Naive thymus-derived CD8-positive, alpha-beta T cell (primary cell): ENCODE measurements around the gene NKX6-1. TPM values are rescaled to one million over a fixed set of nuclear protein-coding genes. Genes with fewer than 3 reads are reported as not detected.

Source experiments
- ATAC-seq, 2 donors: fragments of 150-1000 bp; cut with Tn5 transposase in 1 of 2; sonication (Bioruptor Pico), chemical (Tn5 transposase) in 1 of 2; 1 replicate in 1 of 2; 2 replicates in 1 of 2; pipeline ENCODE4 v1.10.0; 2021; ENCODE audit warnings: mild to moderate bottlenecking in 2 of 2, moderate library complexity in 2 of 2
- POLR2A ChIA-PET: fragments of 350-600 bp; sonication (Branson Sonifier 250); formaldehyde crosslinking; loops from one replicate; lab custom pipeline; 2021; ENCODE audit warnings: antibody characterized with exemption; lab: Charles Lee
- DNase-seq, 10 donors: peaks; one replicate each; pipeline versions ENCODE4 v3.0.0 to v3.0.0-alpha.2; 2020 to 2022
- H3K27ac Mint-ChIP-seq, 10 donors: one replicate each; pipeline ENCODE4 v1.8.0; 2020 to 2022; ENCODE audit warnings: mild to moderate bottlenecking in 10 of 10, mixed read lengths in 10 of 10, moderate library complexity in 4 of 10, inconsistent platforms in 1 of 10
- H3K27me3 Mint-ChIP-seq, 5 donors: one replicate each; pipeline ENCODE4 v1.8.0; 2021 to 2022; ENCODE audit warnings: mixed read lengths in 5 of 5
- H3K36me3 Mint-ChIP-seq, 3 donors: one replicate each; pipeline ENCODE4 v1.8.0; 2020 to 2022; ENCODE audit warnings: mixed read lengths in 3 of 3, mild to moderate bottlenecking in 2 of 3, inconsistent platforms in 1 of 3
- H3K4me1 Mint-ChIP-seq, 4 donors: one replicate each; pipeline ENCODE4 v1.8.0; 2021 to 2022; ENCODE audit warnings: mixed read lengths in 4 of 4
- H3K4me3 Mint-ChIP-seq, 10 donors: one replicate each; pipeline ENCODE4 v1.8.0; 2020 to 2022; ENCODE audit warnings: mild to moderate bottlenecking in 10 of 10, mixed read lengths in 10 of 10, moderate library complexity in 6 of 10, inconsistent platforms in 1 of 10
- H3K9me3 Mint-ChIP-seq, 9 donors: one replicate each; pipeline ENCODE4 v1.8.0; 2020 to 2022; ENCODE audit warnings: mixed read lengths in 9 of 9, mild to moderate bottlenecking in 3 of 9, inconsistent platforms in 1 of 9, moderate library complexity in 1 of 9
- polyA plus RNA-seq, 3 donors: library from polyadenylated mRNA; unstranded; fragments of 300-500 nt; fragmentation: Illumina TruSeq; gene quantifications; one replicate each; pipeline ENCODE4 v1.2.3, GENCODE V29; 2021
- total RNA-seq, 8 experiments: library from RNA in 2 of 8; stranded (reverse) in 2 of 8; gene quantifications; one replicate each; pipeline ENCODE4 v1.2.3 and lab custom pipeline; 2021 to 2026

NKX6-1 gene
- total RNA-seq (not detected), polyA plus RNA-seq (not detected), total RNA-seq (lab: John Stamatoyannopoulos, UW) (0 to 0.17 (median 0) reads per million in 6 experiments)

DNA sequence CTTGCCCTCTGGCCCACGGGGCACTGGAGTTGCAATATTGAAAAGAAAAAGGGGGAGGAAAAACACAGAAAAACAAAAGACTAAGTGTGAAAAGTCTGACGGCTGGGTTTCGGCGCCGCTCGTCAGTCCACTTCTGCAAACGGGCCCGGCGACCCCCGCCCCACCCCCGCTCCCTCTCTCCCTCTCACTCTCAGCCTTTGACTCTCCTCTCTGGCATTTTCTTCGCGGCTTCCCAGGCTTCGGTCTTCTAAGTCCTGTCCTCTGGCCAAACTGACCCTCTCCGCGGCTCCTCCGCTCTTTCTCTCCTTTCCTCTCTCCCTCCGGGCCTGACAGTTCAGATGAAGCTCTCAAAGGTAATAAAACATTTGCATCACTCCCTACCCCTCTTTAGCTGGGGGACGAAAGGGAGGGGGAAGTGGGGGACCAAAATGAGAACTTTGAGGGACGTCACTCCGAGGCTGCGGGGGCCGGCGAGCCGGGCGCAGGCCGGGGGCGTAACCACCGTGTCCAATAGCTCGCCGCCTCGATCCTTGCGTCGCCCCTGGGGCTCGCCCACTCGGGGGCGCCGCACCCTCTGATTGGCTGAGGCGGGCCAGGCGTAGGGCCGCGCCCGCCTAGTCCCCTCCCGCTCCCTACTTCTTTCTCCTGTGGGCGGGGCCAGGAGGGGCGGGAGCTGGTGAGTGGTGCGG lies at the start of gene NKX6-1:
Gene NKX6-1, minus strand, starts transcription at position 358 of the 689 bp plus-strand sequence. CDS start 1,064 bp downstream, outside the sequence.
- no peak for DNase-seq
- POLR2A ChIA-PET: no interaction called here
- H3K27me3 Mint-ChIP-seq: peaks cover 65 to 92% (median 79%) of the 10 kb centered on the region in 5 donors

DNA sequence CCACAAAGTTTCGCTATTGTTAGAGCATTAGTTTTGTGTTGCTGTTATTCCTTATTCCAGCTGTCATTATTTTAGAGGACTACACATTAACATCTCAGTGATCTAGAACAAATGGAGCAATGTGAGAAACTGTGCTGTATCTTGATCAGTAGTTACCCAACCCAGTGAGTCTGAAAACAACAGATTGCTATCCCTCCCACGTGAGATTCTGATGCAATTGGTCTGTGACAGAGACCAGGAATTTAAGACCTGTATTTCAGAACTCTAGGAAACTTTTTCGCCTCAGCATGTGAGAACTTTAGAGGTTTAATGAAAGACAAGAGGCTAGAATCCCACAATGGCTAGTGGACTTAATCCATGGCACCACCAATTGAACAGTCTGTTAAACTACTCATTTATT lies 48.1 kb upstream of the NKX6-1 start:
- POLR2A ChIA-PET: no interaction called here
- no peaks in the 10 kb centered on the region for H3K36me3 Mint-ChIP-seq
- no peak overlapping the region for H3K27ac Mint-ChIP-seq
- ATAC-seq (no peak), DNase-seq (no peak)
- no peak overlapping the region for H3K4me3 Mint-ChIP-seq
- no peaks in the 10 kb centered on the region for H3K4me1 Mint-ChIP-seq
- peaks cover 0 to under 1% (median 0%) of the 10 kb centered on the region in 9 donors for H3K9me3 Mint-ChIP-seq
- H3K27me3 Mint-ChIP-seq: peaks cover 2 to 39% (median 21%) of the 10 kb centered on the region in 5 donors

More for the DNA sequence above, at the start of gene NKX6-1:
- no peak for ATAC-seq
- Mint-ChIP-seq H3K9me3 (peaks cover 0 to 62% (median 19%) of the 10 kb centered on the region in 9 donors), H3K27ac (peak within 1 kb of the TSS in 5 of 10 donors; percentile 31 to 75 (median 53)), H3K4me3 (peak within 1 kb of the TSS; percentile 73 to 90 (median 84)), H3K4me1 (peaks cover 11 to 38% (median 27%) of the 10 kb centered on the region in 4 donors), H3K36me3 (peaks cover 10 to 29% (median 20%) of the 10 kb centered on the region in 3 donors)

DNA sequence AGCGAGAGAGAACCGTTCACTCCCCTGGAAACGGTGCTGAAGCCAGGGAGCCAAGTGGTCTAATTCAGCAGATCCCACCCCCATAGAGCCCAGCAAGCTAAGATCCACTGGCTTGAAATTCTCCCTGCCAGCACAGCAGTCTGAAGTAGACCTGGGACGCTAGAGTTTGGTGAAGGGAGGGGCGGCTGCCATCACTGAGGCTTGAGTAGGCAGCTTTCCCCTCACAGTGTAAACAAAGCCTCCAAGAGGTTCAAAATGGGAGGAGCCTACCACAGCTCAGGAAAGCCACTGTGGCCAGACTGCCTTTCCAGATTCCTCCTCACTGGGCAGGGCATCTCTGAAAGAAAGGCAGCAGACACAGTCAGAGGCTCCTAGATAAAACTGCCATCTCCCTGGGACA lies 46.0 kb upstream of the NKX6-1 start:
- H3K36me3 Mint-ChIP-seq: no peaks in the 10 kb centered on the region
- DNase-seq: no peak
- no peak for ATAC-seq

DNA sequence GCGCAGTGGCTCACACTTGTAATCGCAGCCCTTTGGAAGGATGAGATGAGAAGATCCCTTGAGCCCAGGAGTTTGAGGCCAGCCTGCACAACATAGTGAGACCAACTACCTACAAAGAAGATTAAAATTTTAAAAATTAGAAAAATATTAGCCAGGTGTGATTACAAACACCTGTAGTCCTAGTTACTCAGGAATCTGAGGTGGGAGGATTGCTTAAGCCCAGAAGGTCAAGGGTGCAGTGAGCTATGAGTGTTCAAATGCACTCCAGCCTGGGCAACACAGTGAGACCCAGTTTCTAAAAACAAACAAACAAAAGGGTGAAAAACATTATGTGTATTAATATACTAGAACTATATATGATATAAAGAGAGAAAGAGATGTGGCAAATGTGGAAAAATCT lies 36.8 kb upstream of the NKX6-1 start:
- POLR2A ChIA-PET: no interaction called here
- Mint-ChIP-seq H3K27me3 (peaks cover 8 to 17% (median 16%) of the 10 kb centered on the region in 5 donors), H3K36me3 (no peaks in the 10 kb centered on the region), H3K4me3 (no peak overlapping the region), H3K9me3 (peaks cover 0 to 6% (median 0%) of the 10 kb centered on the region in 9 donors), H3K4me1 (no peaks in the 10 kb centered on the region), H3K27ac (no peak overlapping the region)
- no peak for DNase-seq
- ATAC-seq: no peak

More for the DNA sequence above, 46.0 kb upstream of the NKX6-1 start:
- POLR2A ChIA-PET: no interaction called here
- Mint-ChIP-seq H3K4me1 (no peaks in the 10 kb centered on the region), H3K27me3 (peaks cover 2 to 39% (median 21%) of the 10 kb centered on the region in 5 donors), H3K27ac (no peak overlapping the region), H3K9me3 (peaks cover 0 to 3% (median 0%) of the 10 kb centered on the region in 9 donors), H3K4me3 (no peak overlapping the region)

DNA sequence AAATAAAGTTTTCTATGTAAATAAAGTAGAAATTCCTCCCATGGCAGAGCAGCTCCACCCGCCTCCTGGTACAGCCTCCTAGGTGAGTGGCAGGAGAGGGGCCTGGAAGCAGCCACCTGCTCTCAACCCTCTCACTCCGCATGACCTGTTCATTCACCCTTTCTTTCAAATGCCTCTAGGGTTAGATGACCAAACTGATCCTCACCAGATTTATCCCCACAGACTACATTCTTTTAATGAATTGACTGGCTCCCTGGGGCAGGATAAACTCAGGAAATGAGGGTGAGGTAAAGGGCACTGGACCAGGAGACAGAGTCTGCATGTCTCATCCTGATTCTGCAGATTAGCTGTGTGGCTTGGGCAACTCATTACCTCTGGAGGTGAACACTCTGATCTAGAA lies 32.6 kb upstream of the NKX6-1 start:
- POLR2A ChIA-PET: no interaction called here
- no peaks in the 10 kb centered on the region for H3K36me3 Mint-ChIP-seq
- no peak overlapping the region for H3K27ac Mint-ChIP-seq
- ATAC-seq (no peak), DNase-seq (no peak)
- H3K27me3 Mint-ChIP-seq: peaks cover 5 to 31% (median 19%) of the 10 kb centered on the region in 5 donors
- H3K4me1 Mint-ChIP-seq: no peaks in the 10 kb centered on the region
- peaks cover 0 to 6% (median 0%) of the 10 kb centered on the region in 9 donors for H3K9me3 Mint-ChIP-seq
- no peak overlapping the region for H3K4me3 Mint-ChIP-seq

DNA sequence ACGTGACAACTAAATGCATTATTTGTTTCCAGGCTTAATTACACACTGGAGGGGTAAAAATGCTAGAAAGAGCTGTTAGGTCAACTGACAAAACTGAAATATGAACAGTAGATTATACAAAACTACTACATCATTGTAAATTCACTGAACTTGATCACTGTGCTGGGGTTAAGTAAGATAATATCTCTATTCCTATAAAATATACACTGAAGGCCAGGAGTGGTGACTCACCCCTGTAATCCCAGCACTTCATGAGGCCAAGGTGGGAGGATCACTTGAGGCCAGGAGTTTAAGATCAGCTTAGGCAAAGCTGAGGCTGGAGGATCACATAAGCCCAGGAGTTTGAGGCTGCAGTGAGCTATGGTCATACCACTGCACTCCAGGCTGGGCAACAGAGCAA lies 31.8 kb upstream of the NKX6-1 start:
- ATAC-seq: no peak
- no peak for DNase-seq
- H3K27me3 Mint-ChIP-seq: peaks cover 11 to 39% (median 19%) of the 10 kb centered on the region in 5 donors
- POLR2A ChIA-PET: no interaction called here
- no peak overlapping the region for H3K27ac Mint-ChIP-seq
- no peaks in the 10 kb centered on the region for H3K36me3 Mint-ChIP-seq
- no peaks in the 10 kb centered on the region for H3K4me1 Mint-ChIP-seq
- H3K9me3 Mint-ChIP-seq: peaks cover 0 to 6% (median 0%) of the 10 kb centered on the region in 9 donors
- no peak overlapping the region for H3K4me3 Mint-ChIP-seq

DNA sequence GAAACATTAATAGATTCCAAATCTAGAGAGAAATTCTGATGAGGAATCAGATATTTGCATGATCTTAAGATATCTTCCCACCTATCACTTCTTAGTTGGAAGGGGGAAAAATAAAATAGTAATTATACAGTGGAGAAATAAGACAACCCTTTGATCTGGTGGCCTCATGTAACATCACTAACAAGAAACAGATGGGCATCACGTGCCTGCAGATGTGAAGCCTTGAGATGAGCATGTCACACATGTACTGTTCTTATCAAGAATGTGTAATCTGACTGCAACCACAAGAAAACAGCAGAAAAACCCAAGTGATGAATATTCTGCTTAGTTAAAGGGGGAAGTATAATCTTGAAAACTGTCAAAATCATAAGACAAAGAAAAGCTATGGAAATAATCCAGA lies 31.4 kb upstream of the NKX6-1 start:
- H3K4me1 Mint-ChIP-seq: no peaks in the 10 kb centered on the region
- H3K4me3 Mint-ChIP-seq: no peak overlapping the region
- H3K27ac Mint-ChIP-seq: no peak overlapping the region
- POLR2A ChIA-PET: no interaction called here
- no peaks in the 10 kb centered on the region for H3K36me3 Mint-ChIP-seq
- no peak for DNase-seq
- peaks cover 0 to 6% (median 0%) of the 10 kb centered on the region in 9 donors for H3K9me3 Mint-ChIP-seq
- no peak for ATAC-seq
- H3K27me3 Mint-ChIP-seq: peaks cover 11 to 43% (median 19%) of the 10 kb centered on the region in 5 donors

DNA sequence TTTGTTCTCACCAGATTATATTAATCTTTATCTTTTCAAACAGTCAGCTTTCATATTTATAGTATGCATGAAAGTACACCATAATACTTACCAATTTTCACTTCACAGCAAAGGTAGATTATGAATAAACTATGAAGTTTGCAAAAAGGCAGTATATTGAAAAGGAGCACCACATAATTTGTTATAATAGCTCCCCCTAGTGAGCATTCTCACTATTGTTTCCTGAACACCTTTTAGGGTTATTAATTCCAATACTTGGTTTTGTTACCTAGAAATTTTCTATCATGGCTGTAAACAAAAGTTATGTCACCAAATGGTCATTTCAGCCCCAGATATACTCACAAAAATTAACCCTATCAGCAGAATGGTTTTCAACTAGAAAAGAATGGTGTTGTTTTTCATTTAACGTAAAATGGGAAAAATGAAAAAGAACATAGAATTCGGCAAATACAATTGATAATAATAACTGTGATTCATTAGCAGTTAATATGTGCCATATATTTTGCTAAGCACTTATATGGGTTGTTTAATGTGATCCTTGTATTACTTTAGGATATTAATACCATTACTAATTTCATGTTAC lies 30.2 kb upstream of the NKX6-1 start:
- Mint-ChIP-seq H3K27ac (no peak overlapping the region), H3K4me3 (no peak overlapping the region), H3K27me3 (peaks cover 14 to 44% (median 19%) of the 10 kb centered on the region in 5 donors), H3K4me1 (no peaks in the 10 kb centered on the region), H3K9me3 (peaks cover 0 to 6% (median 0%) of the 10 kb centered on the region in 9 donors), H3K36me3 (no peaks in the 10 kb centered on the region)
- DNase-seq: peak in 3 of 10 donors; percentile 15 to 38 (median 33)
- POLR2A ChIA-PET: interaction anchor here (0.6 kb wide), 1 partner anchor 895 kb away, joined by 3 read pairs; no protein-coding TSS in a partner anchor
- ATAC-seq: no peak

DNA sequence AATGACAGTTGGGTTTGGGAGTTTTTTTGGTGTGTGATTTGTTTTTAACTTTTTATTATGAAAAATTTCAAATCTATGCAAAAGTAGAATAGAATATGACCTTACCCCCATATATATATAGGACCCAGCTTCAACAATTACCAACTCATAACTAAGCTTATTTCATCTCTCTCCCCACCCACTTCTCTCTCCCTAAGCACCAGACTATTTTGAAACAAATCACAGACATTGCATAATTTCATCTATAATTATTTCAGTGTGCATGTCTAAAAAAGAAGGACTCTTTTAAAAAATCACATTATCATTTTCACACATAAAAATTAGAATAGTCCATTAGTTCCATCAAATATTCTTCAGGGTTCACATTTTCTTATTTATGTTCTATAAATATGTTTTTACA lies 28.3 kb upstream of the NKX6-1 start:
- Mint-ChIP-seq H3K36me3 (peaks cover 0 to 5% (median 0%) of the 10 kb centered on the region in 3 donors), H3K27ac (no peak overlapping the region), H3K4me1 (no peaks in the 10 kb centered on the region), H3K9me3 (peaks cover 0 to 8% (median 0%) of the 10 kb centered on the region in 9 donors), H3K4me3 (no peak overlapping the region), H3K27me3 (peaks cover 12 to 38% (median 19%) of the 10 kb centered on the region in 5 donors)
- POLR2A ChIA-PET: no interaction called here
- ATAC-seq (no peak), DNase-seq (no peak)

DNA sequence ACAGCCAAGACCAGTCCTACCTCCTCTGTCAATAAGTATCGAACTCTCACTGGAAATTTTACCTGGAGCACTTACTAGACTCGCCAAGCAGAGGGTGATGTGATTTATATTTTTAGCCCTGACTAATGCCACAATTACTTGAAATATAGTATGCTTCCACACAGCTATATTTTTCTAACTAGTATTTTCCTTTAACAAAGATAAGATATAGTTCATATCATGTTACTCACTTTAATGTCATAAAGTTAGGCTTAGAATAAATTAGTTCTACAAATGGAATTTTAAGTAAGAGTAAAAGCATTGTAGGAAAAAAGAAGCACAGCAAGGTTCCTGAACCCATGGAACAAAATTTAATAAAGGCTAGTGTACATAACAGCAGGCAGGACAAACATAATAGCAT lies 16.0 kb upstream of the NKX6-1 start:
- no peak overlapping the region for H3K27ac Mint-ChIP-seq
- peaks cover 0 to 4% (median 0%) of the 10 kb centered on the region in 3 donors for H3K36me3 Mint-ChIP-seq
- DNase-seq (no peak), ATAC-seq (no peak)
- H3K9me3 Mint-ChIP-seq: peaks cover 0 to 2% (median 0%) of the 10 kb centered on the region in 9 donors
- peaks cover 28 to 72% (median 42%) of the 10 kb centered on the region in 5 donors for H3K27me3 Mint-ChIP-seq
- POLR2A ChIA-PET: no interaction called here
- H3K4me3 Mint-ChIP-seq: no peak overlapping the region
- H3K4me1 Mint-ChIP-seq: no peaks in the 10 kb centered on the region

DNA sequence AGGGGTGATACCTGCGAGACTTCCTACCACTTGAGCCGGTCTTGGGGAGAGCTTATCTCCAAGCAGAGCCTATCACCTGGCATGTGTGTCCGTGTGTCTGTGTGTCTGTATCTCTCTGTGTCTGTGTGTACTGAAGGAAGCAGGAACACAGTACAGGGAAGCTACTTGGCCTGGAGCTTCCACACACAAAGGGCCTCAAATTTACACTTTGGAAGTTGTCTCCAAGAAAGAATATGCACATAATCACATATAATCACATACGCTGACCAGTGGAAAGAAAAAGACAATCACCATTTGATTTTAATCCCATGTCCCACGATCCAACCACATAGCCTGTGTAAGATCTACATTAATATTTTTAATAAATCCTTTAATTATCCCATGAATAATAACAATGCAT lies 13.2 kb upstream of the NKX6-1 start:
- H3K9me3 Mint-ChIP-seq: peaks cover 0 to 2% (median 0%) of the 10 kb centered on the region in 9 donors
- POLR2A ChIA-PET: no interaction called here
- no peak overlapping the region for H3K27ac Mint-ChIP-seq
- H3K27me3 Mint-ChIP-seq: peaks cover 32 to 76% (median 48%) of the 10 kb centered on the region in 5 donors
- H3K4me3 Mint-ChIP-seq: no peak overlapping the region
- no peaks in the 10 kb centered on the region for H3K4me1 Mint-ChIP-seq
- DNase-seq (no peak), ATAC-seq (no peak)
- H3K36me3 Mint-ChIP-seq: no peaks in the 10 kb centered on the region

DNA sequence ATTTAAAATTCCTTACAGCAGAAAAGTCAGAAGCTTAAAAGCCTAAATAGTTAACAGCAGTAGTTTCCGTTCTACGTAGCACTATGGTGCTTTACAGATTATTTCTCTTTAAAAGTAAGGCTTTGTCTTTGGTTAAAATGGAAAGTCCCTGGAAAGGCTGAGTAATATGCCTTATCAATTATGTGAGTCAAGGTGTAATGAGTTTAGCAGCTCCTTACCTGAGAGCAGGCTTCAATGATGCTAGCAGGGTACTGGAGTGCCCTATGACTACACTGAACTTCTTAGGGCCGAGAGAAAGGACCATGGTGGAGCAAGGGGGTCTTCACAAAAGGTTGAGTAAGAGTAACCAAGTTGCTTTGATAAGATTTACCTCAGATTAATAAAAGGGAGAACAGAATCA lies 12.6 kb upstream of the NKX6-1 start:
- Mint-ChIP-seq H3K27me3 (peaks cover 31 to 70% (median 46%) of the 10 kb centered on the region in 5 donors), H3K4me1 (no peaks in the 10 kb centered on the region), H3K36me3 (no peaks in the 10 kb centered on the region), H3K9me3 (peaks cover 0 to 2% (median 0%) of the 10 kb centered on the region in 9 donors), H3K4me3 (no peak overlapping the region), H3K27ac (no peak overlapping the region)
- no peak for ATAC-seq
- POLR2A ChIA-PET: no interaction called here
- DNase-seq: no peak

DNA sequence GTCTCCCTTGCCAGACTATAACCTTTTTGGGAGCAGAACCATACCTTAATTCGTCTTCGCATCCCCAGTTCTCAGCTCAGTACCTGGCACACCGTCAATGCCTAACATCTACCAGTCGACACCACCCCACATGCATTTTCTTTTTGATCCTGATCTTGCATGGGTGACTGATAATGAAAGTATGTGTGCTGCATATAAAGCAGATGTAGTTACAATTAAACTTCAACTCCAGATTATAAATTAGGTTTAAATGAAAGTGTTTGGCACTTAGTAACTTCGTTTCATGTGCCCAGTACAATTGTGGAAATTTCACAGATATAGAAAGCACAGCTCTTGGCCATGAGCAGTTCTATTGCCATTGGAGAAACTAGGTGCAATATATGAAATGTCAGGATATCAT lies 8.8 kb upstream of the NKX6-1 start:
- POLR2A ChIA-PET: no interaction called here
- Mint-ChIP-seq H3K27ac (no peak overlapping the region), H3K27me3 (peaks cover 47 to 77% (median 54%) of the 10 kb centered on the region in 5 donors), H3K4me3 (no peak overlapping the region), H3K36me3 (peaks cover 0 to 8% (median 0%) of the 10 kb centered on the region in 3 donors), H3K4me1 (peaks cover 0 to 5% (median 1%) of the 10 kb centered on the region in 4 donors), H3K9me3 (peaks cover 0 to 18% (median under 1%) of the 10 kb centered on the region in 9 donors)
- ATAC-seq: no peak
- no peak for DNase-seq
